GM18520 (cell line): ENCODE results near the gene LCE5A.
"Not testable (repeated sequence)": the region's sequence is repeated elsewhere in the genome, so short reads cannot be mapped to it uniquely, and the experiment has no call there.

ENCODE experiments used
- ATAC-seq: cut with Tn5 transposase; IDR thresholded peaks from one replicate; pipeline ENCODE4 v1.9.1; 2021; ENCODE audit not compliant: unreplicated experiment

Gene LCE5A

GRCh38 chr1:152510503-152510902 lies at the start of gene LCE5A:
LCE5A (plus strand) TSS chr1:152510803; CDS start chr1:152511535, 732 bp downstream.
- ATAC-seq, result no peak

DNA sequence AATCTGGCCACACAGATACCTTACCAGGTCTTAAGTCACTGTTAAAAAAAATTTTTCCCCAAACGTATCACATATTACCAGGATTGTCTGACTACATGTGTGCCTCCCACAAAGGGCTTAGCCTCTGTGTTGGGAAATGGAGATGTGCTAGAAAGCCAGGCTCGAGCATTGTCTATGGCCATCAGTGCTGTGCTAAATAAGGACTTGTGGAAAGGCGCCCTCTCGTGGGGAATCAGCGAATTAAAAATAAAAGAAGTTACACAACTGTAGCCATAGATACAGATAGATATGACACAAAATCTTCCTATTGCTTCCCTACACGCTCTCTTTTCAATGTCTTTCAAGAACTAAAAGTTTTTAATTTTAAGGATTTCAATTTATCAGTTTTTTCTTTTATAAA lies 49.1 kb upstream of the LCE5A start:
- no peak for ATAC-seq

- ATAC-seq, result no peak
Measured at GRCh38 chr1:152462636-152463035, 48.0 kb upstream of the LCE5A start.

- ATAC-seq, result no peak
Measured at GRCh38 chr1:152466217-152466616, 44.4 kb upstream of the LCE5A start.

DNA sequence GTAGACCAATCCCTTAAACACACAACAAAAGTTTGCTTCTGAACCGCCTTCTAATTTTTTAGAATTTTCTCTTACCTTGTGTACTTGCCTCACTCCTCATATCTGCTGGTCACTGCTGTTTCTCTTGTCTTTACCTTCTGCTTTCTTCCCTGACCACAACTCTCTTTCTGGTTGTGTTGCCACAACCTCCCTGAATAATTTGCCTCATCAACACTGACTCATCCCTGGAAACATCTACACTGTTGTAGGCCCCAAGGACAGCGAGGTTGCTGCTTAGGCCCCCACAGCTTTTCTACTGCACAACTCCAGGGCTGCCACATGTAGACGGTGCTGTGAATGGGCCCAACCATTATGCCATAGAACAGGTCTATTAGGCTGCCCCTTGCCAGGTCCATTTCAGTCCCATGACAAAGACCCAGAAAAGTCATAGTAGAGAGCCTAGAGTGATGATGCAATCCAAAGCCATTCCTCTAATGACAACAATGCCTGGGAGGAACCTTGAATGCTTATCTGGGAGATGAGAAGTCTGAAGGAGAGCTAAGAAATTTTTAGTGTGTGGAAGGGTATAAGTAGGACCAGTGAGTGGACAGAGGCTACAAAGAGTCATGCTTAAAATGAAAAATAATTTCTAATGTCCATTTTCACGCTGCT lies 36.6 kb upstream of the LCE5A start:
- ATAC-seq, result no peak

DNA sequence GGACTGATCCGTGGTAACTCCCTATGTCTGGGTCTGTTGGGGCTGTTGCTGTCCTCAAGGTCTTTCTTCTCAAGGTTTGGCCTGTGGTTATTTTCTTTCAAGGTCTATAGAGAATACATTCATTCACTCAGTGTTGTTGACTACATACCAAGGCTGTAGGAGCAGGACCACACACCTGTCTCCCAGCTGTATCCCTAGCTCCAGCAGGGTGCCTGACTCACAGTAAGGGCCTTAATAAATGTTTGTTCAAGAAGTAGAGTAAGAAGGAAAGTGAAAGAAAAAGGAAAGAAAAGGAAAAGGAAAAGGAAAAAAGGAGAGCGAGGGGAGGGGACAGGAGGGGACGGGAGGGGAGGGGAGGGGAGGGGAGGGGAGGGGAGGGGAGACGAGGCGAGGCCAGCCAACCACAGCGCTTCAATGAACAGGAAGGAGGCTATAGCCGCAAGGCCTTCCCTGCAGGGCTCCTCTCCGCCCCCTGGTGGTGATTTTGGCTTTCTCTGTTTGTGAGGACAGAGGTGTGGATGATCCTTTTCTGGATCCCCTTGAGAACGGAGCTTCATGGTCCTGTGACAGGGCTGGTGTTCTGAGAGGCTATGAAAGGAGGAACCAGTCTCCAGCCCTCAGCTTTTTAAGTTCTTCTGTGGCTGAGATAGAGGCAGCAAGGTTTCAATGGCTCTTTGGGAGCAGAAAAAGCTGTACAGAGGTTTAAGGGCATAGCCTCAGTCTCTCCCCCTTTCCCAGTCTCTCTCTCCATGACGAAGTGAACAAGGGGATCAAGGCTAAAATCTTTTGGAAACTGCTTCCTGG lies 30.6 kb upstream of the LCE5A start:
- ATAC-seq, result no peak

DNA sequence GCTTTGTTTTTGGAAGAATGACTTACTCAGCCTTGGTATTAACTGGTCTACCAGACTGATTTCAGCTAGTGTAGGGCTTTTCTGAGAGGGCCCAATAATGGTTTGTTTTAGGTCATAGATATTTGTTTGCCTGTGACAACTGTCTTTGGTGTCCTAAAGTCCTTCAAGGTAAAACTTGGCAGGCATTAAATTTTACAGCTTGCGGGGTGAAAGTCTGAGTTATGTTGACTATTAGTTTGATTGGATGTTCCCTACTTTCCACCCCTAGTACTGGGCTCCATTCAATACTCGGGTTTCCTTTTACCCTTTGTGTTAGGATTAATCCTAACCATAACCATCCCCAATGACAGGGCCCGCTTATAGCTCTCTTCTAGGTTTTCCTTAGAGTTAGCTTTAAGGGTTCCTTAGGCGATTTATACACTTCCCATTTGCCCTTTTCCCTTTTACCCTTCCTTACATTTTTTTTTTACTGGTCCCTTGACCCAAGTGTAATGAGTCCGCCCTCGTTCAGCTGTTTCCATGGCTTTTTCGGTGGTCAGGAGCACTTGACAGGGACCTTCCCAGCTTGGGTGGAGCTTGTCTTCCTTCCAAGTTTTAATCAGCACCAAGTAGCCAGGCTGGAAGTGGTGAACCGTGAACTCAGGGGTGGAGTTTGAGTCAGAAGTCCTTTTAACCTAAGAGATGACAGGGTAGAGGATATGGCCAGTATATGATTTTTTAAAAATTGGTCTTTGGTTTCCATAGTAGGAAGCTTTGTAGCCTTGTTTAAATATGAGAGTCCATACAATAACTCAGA lies 28.5 kb upstream of the LCE5A start:
- no peak for ATAC-seq

DNA sequence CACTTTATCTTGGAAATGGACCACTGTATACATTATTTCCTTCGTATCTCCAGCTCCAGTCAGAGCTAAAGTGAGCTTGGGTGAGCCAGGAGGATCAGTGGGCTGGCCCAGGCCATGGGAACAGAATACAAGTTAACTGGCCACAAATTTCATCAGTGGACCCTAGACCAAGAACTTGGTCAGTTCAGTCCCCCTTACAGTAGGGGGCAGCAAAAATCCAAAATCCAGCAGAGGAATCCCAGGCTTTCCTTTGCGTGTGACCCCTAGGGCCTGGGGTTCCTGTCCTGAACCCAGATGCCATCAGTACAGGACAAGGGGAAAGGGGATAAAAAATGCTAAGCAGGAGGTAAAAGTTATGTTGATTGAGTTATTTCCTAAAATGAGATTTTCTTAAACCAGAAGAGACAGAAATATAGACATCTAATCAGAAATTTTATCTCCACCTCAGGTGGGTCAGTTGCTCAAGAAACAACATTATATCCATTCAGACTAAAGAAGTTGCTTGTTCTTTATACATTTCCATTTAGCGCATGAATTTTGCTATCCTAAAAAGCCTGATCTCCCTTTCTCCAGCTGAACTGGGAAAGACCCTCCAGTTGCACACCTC lies 24.1 kb upstream of the LCE5A start:
- ATAC-seq, result no peak

DNA sequence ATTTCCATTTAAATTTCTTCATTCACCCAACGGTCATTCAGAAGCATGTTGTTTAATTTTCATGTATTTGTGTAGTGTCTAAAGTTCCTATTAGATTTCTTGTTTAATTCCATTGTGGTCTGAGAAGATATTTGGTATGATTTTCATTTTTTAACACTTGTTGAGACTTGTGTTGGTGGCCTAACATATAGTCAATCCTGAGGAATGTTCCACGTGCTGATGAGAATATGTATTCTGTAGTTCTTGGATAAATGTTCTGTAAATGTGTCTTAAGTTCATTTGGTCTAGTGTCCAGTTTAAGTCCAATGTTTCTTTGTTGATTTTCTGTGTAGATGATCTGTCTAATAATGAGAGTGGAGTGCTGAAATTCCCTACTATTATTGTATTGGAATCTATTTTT lies 22.7 kb upstream of the LCE5A start:
- ATAC-seq, result no peak

GRCh38 chr1:152491537-152491936 lies 19.1 kb upstream of the LCE5A start:
- not testable (repeated sequence) for ATAC-seq

DNA sequence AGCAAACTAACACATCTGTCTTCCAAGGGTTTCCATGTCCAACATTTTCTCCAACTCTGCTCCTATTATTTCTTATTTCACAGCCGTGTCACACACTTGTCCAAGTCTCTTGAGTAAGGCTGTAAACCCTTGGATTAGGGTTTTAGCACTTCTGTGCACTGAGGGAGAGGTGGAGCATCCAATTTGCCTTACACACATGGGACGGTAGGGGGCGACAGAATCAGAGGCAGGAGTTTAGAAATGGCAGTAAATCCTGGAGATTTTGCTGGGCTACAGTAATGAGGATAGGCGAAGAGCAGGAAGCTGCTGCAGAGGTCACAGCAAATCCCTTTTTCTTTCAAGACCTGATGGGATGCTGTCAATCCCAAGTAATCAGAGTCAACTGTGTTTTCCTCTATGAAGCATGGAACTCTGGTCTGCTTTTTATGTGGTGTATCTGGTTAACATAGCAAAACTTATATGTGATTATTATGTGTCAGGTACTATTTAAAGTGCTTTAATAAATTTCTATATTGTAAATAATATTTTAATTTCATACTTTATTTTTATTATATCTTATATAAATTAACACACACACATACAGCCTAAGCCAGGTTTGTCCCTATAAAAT lies 15.4 kb upstream of the LCE5A start:
- ATAC-seq, result no peak

DNA sequence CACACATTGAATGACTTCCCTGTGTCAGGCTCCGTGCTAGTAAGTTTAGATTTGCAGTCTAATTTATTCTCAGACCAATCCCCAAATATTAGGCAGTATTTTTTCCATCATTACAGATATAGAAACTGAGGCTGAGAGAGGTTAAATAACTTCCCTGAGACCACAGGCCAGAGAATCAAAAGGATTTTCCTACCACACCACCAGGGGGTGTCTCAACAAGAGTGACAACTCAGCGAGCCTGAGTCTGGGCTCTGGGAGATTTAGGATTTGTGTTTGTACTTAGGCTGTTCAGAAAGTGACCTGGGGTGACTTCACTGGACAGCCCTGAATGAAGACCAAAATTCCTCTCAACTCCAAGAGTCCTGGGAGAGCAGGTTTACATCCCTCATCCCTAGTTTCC lies 13.3 kb upstream of the LCE5A start:
- ATAC-seq, result no peak

DNA sequence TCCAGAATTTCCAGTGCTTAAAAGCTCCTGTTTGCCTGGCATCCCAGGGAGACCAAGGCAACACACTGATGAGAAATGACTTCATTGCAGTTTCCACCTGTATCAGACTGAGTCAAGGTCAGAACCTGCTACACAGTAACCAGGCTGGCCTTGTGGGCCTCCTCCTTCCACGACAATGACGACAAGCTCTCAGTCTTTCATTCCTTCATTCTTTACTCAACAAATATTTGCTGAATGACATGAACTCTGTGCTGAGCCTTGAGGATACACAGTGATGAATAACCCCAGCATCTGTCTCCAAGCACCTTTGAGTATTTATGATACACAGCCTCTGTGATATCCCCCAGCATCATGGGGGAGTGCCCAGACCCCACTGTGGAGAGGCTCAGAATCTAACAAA lies 8.9 kb upstream of the LCE5A start:
- ATAC-seq, result no peak

DNA sequence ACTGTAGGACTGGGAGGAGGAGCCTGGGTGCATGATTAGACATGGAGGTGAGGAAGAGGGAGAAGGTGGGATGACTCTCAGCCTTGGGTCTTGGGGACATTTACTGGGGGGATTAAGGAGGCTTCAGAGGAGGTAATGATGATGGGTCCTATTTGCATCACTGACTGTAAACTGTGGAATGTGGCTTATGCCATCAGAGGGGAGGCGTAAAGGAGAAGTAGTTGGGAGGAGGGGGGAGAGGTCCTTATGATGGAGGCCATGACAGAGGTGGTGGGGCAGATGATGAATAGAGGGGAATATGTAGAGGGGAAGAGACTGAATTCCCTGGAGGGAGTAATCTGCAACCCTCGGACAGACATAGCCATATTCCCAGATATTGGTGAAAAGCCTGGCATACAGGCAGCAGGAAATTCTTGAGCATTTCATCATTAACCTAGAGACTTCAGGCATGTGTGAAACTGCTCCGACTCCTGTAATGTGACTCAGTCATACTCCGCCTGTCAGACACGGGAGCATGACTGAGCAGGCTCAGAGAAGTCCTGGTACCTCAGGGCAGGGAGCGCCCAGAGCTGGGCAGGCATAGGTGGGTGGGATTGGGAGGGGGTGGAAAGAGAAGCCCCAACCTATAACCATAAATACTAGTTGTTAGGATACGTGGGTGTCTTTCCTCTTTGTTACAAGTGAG lies 8.0 kb upstream of the LCE5A start:
- ATAC-seq, result no peak

DNA sequence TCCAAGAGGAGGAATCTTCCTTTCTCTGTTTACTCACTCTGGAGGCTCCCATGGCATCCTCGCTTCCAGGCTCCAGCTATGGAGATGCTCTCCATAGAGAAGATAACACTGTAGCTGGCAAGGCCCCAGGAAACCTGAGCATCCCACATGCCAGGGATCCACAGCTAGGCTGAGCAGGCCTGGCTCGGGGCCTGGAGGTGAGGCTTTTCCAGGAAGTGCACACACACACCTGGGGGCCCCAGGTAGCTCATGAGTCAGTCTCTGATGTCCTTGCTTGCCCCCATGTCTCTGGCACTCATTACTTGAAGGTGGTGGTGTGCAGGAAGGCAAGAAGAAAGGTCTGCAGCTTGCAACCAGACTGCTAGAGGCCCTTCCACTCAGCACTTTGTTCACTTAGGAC lies 5.5 kb upstream of the LCE5A start:
- no peak for ATAC-seq

DNA sequence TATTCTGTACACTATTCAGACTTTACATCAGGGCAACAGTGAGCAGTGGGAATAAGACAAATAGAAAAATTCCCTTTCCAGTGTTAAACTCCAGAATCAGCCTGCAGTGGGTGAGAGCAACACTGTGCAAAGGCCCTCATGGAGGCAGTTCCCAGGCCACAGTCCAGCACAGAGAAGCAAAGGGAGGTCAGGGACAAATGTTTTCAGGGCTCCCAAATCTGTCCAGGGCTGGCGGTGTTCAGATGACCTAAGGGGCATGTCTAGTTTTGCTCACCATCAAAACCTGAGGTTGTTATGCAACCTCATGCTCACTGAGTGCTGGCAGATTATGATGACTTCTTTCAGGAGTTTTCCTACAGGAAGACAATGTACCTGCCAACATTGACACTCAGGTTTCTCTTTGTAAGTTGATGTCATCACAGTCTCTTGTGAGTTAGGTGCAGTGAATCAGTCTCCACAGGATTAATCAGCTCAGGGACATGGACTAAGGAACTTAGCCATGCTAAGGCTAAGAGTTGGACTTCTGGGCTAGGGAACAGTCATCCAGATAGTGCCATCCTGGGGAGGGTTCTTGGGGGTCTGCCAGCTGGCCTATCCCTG lies 3.6 kb upstream of the LCE5A start:
- ATAC-seq, result no peak

DNA sequence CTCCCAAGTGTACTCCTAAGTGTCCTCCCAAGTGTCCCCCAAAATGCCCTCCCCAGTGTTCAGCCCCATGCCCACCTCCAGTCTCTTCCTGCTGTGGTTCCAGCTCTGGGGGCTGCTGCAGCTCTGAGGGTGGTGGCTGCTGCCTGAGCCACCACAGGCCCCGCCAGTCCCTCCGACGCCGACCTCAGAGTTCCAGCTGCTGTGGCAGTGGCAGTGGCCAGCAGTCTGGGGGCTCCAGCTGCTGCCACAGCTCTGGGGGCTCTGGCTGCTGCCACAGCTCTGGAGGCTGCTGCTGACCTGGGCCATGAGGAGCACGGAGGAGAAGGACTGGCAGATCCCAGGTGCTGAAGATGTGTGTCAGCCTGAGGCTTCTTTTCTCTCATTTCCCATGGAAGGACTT lies 993 bp downstream of the LCE5A start:
- no peak for ATAC-seq

GRCh38 chr1:152513081-152513480 lies 2.5 kb downstream of the LCE5A start:
- ATAC-seq, result no peak

- ATAC-seq, result no peak
Measured at GRCh38 chr1:152514715-152515433, 4.3 kb downstream of the LCE5A start.

- no peak for ATAC-seq
Measured at GRCh38 chr1:152515434-152515783, 4.8 kb downstream of the LCE5A start.
